Thyroid gland (tissue), 4 donors: ENCODE measurements around the gene MMEL1. TPM values are rescaled to one million over a fixed set of nuclear protein-coding genes. Genes with fewer than 3 reads are reported as not detected.
"Not testable (repeated sequence)": the region's sequence is repeated elsewhere in the genome, so short reads cannot be mapped to it uniquely, and the experiment has no call there.

Experiments used
- DNase-seq, 2 donors: peaks; one replicate each; pipeline ENCODE4 v3.0.0-alpha.2; 2019
- H3K27ac ChIP-seq, 3 donors: fragments of 200-600 bp; sonication (generic); 1 replicate in 2 of 3; 2 replicates in 1 of 3; pipeline ENCODE4 v1.5.1; 2016 to 2019; ENCODE audit warnings: mild to moderate bottlenecking in 1 of 3, moderate library complexity in 1 of 3
- H3K27me3 ChIP-seq: fragments of 200-600 bp; sonication (generic); one replicate; pipeline ENCODE4 v1.5.1; 2019
- H3K36me3 ChIP-seq, 2 donors: fragments of 200-600 bp; sonication (generic); one replicate each; pipeline ENCODE4 v1.5.1; 2016 to 2019
- H3K4me1 ChIP-seq, 2 donors: fragments of 200-600 bp; sonication (generic); one replicate each; pipeline ENCODE4 v1.5.1; 2017 to 2019
- H3K4me3 ChIP-seq, 3 donors: fragments of 200-600 bp; sonication (generic); replicated peaks in 1 of 3; 1 replicate in 2 of 3; 2 replicates in 1 of 3; pipeline ENCODE4 v1.5.1; 2016; ENCODE audit warnings: mild to moderate bottlenecking in 1 of 3
- H3K9me3 ChIP-seq: fragments of 200-600 bp; sonication (generic); one replicate; pipeline ENCODE4 v1.5.1; 2017
- CTCF ChIP-seq, 6 experiments: fragments of 200-600 bp in 3 of 6; fragments of 450-650 bp in 3 of 6; sonication (generic) in 3 of 6; IDR thresholded peaks; one replicate each; pipeline ENCODE4 v1.5.1; 2016 to 2019; ENCODE audit warnings: antibody characterized with exemption in 6 of 6, mild to moderate bottlenecking in 2 of 6, inconsistent platforms in 1 of 6, moderate library complexity in 1 of 6
- POLR2A ChIP-seq, 2 donors: fragments of 450-650 bp; IDR thresholded peaks; one replicate each; pipeline ENCODE4 v1.6.1; 2017; ENCODE audit warnings: antibody characterized with exemption in 2 of 2, mild to moderate bottlenecking in 2 of 2, moderate library complexity in 1 of 2
- WGBS, 2 donors: methylation state at CpG; one replicate each; pipeline ENCODE4 v1.1.5; 2017; 5-methylcytosine and 5-hydroxymethylcytosine counted together
- intact Hi-C: fragments of 100-400 bp; cut with DNase I; formaldehyde crosslinking; loops from one replicate; pipeline ENCODE4 v1.15.1; 2023
- total RNA-seq, 4 donors: library from RNA; depleted of rRNA; stranded (reverse); fragments of >200 nt; gene quantifications; one replicate each; pipeline ENCODE4 v1.2.3, GENCODE V29; 2016

Gene MMEL1
- total RNA-seq = 1 to 10 TPM in 2 of 4 donors, under 1 TPM in 1, not detected in 1; 0.98 to 2.5 (median 2.0) TPM

- Histone ChIP-seq H3K4me3 (no peak within 1 kb of the TSS), H3K27ac (no peak within 1 kb of the TSS), H3K36me3 (no peaks in the 10 kb centered on the region), H3K4me1 (peaks cover 6 to 12% of the 10 kb centered on the region in 2 donors), H3K9me3 (no peaks in the 10 kb centered on the region), H3K27me3 (peaks cover 16% of the 10 kb centered on the region)
- intact Hi-C loops = no loop called here
- DNase-seq = no peak
- TF ChIP-seq CTCF (IDR thresholded peaks at IDR 0.05) (peak in 1 of 6 experiments; percentile 17), POLR2A (IDR thresholded peaks at IDR 0.05) (no peak)
- WGBS, 2 donors = 53 to 54% methylated on average over 9 to 15 of the region's 16 CpGs
Observed at GRCh38 chr1:2632561-2633361, at the start of gene MMEL1. Gene MMEL1, minus strand, starts transcription at chr1:2633016. Its CDS starts 3,532 bp downstream, at chr1:2629484.

- H3K4me1 ChIP-seq, H3K27me3 ChIP-seq, H3K36me3 ChIP-seq, H3K9me3 ChIP-seq, H3K4me3 ChIP-seq, DNase-seq, intact Hi-C loops, H3K27ac ChIP-seq: not testable (repeated sequence)
- no CpG with 5 or more reads among the region's 10 CpGs for whole genome bisulfite sequencing, 2 donors
Observed at GRCh38 chr1:2676726-2677125, 43.9 kb upstream of the MMEL1 start.

GRCh38 chr1:2671656-2672055 is 38.8 kb upstream of the MMEL1 start:
- WGBS, 2 donors = 65 to 79% methylated on average over 7 of the region's 11 CpGs
- DNase-seq, H3K4me1 ChIP-seq, H3K27me3 ChIP-seq, H3K9me3 ChIP-seq, H3K4me3 ChIP-seq, intact Hi-C loops, H3K36me3 ChIP-seq, H3K27ac ChIP-seq: not testable (repeated sequence)

- H3K36me3 ChIP-seq, H3K4me1 ChIP-seq, H3K4me3 ChIP-seq, H3K9me3 ChIP-seq, H3K27ac ChIP-seq, intact Hi-C loops, DNase-seq, H3K27me3 ChIP-seq: not testable (repeated sequence)
- 75 to 77% methylated on average over 3 to 6 of the region's 8 CpGs for WGBS, 2 donors
Observed at GRCh38 chr1:2659806-2660205, 27.0 kb upstream of the MMEL1 start.

- H3K4me1 ChIP-seq, H3K27ac ChIP-seq, H3K27me3 ChIP-seq, DNase-seq, H3K9me3 ChIP-seq, intact Hi-C loops, H3K4me3 ChIP-seq, H3K36me3 ChIP-seq: not testable (repeated sequence)
- WGBS, 2 donors = 85% methylated on average over 6 of the region's 10 CpGs; no CpG with 5 or more reads in 1 of the 2 donors
Observed at GRCh38 chr1:2657909-2658308, 25.1 kb upstream of the MMEL1 start.

GRCh38 chr1:2657124-2657523 is 24.3 kb upstream of the MMEL1 start:
- H3K4me3 ChIP-seq, H3K36me3 ChIP-seq, intact Hi-C loops, H3K27ac ChIP-seq, DNase-seq, H3K27me3 ChIP-seq, H3K4me1 ChIP-seq, H3K9me3 ChIP-seq: not testable (repeated sequence)
- WGBS, 2 donors = 72 to 85% methylated on average over 3 of the region's 12 CpGs

- intact Hi-C loops = not testable (repeated sequence)
- WGBS, 2 donors = 44 to 61% methylated on average over 16 of the region's 16 CpGs
- DNase-seq = peak in 1 of 2 donors; percentile 5
Observed at GRCh38 chr1:2655598-2656434, 23.0 kb upstream of the MMEL1 start.

GRCh38 chr1:2654443-2654948 is 21.7 kb upstream of the MMEL1 start:
- H3K36me3 ChIP-seq, H3K4me1 ChIP-seq, H3K4me3 ChIP-seq, H3K27ac ChIP-seq, intact Hi-C loops, H3K9me3 ChIP-seq, H3K27me3 ChIP-seq: not testable (repeated sequence)
- WGBS, 2 donors = 45 to 50% methylated on average over 14 of the region's 14 CpGs
- DNase-seq = peak in 1 of 2 donors; percentile 2

More at GRCh38 chr1:2655598-2656434, 23.0 kb upstream of the MMEL1 start:
- not testable (repeated sequence) for H3K4me1 ChIP-seq, H3K27me3 ChIP-seq, H3K27ac ChIP-seq, H3K36me3 ChIP-seq, H3K4me3 ChIP-seq, H3K9me3 ChIP-seq

GRCh38 chr1:2653741-2654442 is 21.1 kb upstream of the MMEL1 start:
- H3K4me1 ChIP-seq, H3K4me3 ChIP-seq, H3K27ac ChIP-seq, H3K9me3 ChIP-seq, H3K27me3 ChIP-seq, H3K36me3 ChIP-seq, intact Hi-C loops: not testable (repeated sequence)
- WGBS, 2 donors = 55 to 61% methylated on average over 14 of the region's 14 CpGs
- peak in 1 of 2 donors; percentile 25 for DNase-seq

- H3K9me3 ChIP-seq, H3K27me3 ChIP-seq, H3K4me1 ChIP-seq, intact Hi-C loops, H3K4me3 ChIP-seq, H3K36me3 ChIP-seq, H3K27ac ChIP-seq: not testable (repeated sequence)
- 43 to 50% methylated on average over 12 of the region's 12 CpGs for WGBS, 2 donors
- DNase-seq = peak in 1 of 2 donors; percentile 4
Observed at GRCh38 chr1:2652926-2653571, 20.2 kb upstream of the MMEL1 start.
